HepG2 (cell line): ENCODE measurements around the gene NUCB1. TPM values are rescaled to one million over a fixed set of nuclear protein-coding genes. Genes with fewer than 3 reads are reported as not detected.

Experiments
- ARNT ChIP-seq: fragments of 450-650 bp; IDR thresholded peaks from 2 replicates; pipeline ENCODE4 v1.6.1; 2017
- ELF3 ChIP-seq: IDR thresholded peaks from 2 replicates; pipeline ENCODE4 v1.6.1; 2016; ENCODE audit warnings: missing genetic modification reagents, missing compliant biosample characterization
- ETV6 ChIP-seq: sonication (generic); formaldehyde crosslinking; conservative IDR thresholded peaks from 2 replicates; pipeline ENCODE4 v1.4.0; 2020; ENCODE audit warnings: missing genetic modification reagents
- MAFK ChIP-seq, 2 experiments: IDR thresholded peaks in 1 of 2; conservative IDR thresholded peaks in 1 of 2; 2 replicates each; pipeline ENCODE4 v1.6.1; 2011; ENCODE audit warnings: improper control_type of control experiment in 2 of 2, low read length in 2 of 2
- NCOA5 ChIP-seq: sonication (generic); formaldehyde crosslinking; IDR thresholded peaks from 2 replicates; pipeline ENCODE4 v1.4.0; 2020; ENCODE audit warnings: missing genetic modification reagents
- POLR2AphosphoS5 ChIP-seq: IDR thresholded peaks from 2 replicates; pipeline ENCODE4 v1.6.1; 2012; ENCODE audit warnings: low read depth, low read length
- SP140L ChIP-seq: sonication (generic); formaldehyde crosslinking; IDR thresholded peaks from 2 replicates; pipeline ENCODE4 v1.4.0; 2020; ENCODE audit warnings: missing genetic modification reagents, borderline replicate concordance
- ZNF563 ChIP-seq: sonication (generic); formaldehyde crosslinking; IDR thresholded peaks from 2 replicates; pipeline ENCODE4 v1.8.0; 2022; ENCODE audit warnings: mild to moderate bottlenecking, moderate library complexity, missing genetic modification reagents
- polyA plus RNA-seq, 8 experiments: library from polyadenylated mRNA; depleted of rRNA in 3 of 8; stranded (reverse) in 7 of 8; unstranded in 1 of 8; fragments of >200 nt; fragmentation: Illumina TruSeq in 4 of 8; extraction: Trizol in 4 of 8; gene quantifications; 2 replicates each; pipeline versions ENCODE4 v1.2.1 to v1.2.3, GENCODE V29; 2011 to 2016; ENCODE audit warnings: low read depth in 4 of 8, missing spikeins in 1 of 8, mixed read lengths in 1 of 8; ENCODE audit not compliant: insufficient read depth in 1 of 8
- total RNA-seq, 5 experiments: library from RNA; depleted of rRNA; stranded (reverse); fragments of >200 nt; fragmentation: Illumina TruSeq; extraction: Trizol; gene quantifications; 2 replicates each; pipeline ENCODE4 v1.2.3, GENCODE V29; 2016; ENCODE audit warnings: low read depth in 1 of 5
- TF ChIP-seq, protein P1 (sequence below): sonication (generic); formaldehyde crosslinking; IDR thresholded peaks from 2 replicates; pipeline ENCODE4 v1.4.0; 2020; ENCODE audit warnings: mild to moderate bottlenecking, low read depth, missing genetic modification reagents
- TF ChIP-seq, protein P2 (sequence below): sonication (generic); formaldehyde crosslinking; IDR thresholded peaks from 2 replicates; pipeline ENCODE4 v1.4.0; 2020; ENCODE audit warnings: mild to moderate bottlenecking, missing genetic modification reagents
- TF ChIP-seq, protein P3 (sequence below): sonication (generic); formaldehyde crosslinking; IDR thresholded peaks from 2 replicates; pipeline ENCODE4 v1.5.1; 2020; ENCODE audit warnings: mild to moderate bottlenecking, moderate library complexity, missing genetic modification reagents
- TF ChIP-seq, protein P4 (sequence below): sonication (generic); formaldehyde crosslinking; IDR thresholded peaks from 2 replicates; pipeline ENCODE4 v1.4.0; 2020; ENCODE audit warnings: missing genetic modification reagents
- TF ChIP-seq, protein P5 (sequence below): sonication (generic); formaldehyde crosslinking; IDR thresholded peaks from 2 replicates; pipeline ENCODE4 v1.5.1; 2020; ENCODE audit warnings: missing genetic modification reagents, mild to moderate bottlenecking, borderline replicate concordance
- TF ChIP-seq, protein P6 (sequence below): sonication (generic); formaldehyde crosslinking; IDR thresholded peaks from 2 replicates; pipeline ENCODE4 v1.4.0; 2020; ENCODE audit warnings: low read depth, mild to moderate bottlenecking, missing genetic modification reagents

The NUCB1 gene
- total and polyA plus RNA-seq, 2 of the 13 experiments (the other 11 are each of a cell fraction or from before 2014, with no cell fraction given): 82.3 to 106 TPM

DNA sequence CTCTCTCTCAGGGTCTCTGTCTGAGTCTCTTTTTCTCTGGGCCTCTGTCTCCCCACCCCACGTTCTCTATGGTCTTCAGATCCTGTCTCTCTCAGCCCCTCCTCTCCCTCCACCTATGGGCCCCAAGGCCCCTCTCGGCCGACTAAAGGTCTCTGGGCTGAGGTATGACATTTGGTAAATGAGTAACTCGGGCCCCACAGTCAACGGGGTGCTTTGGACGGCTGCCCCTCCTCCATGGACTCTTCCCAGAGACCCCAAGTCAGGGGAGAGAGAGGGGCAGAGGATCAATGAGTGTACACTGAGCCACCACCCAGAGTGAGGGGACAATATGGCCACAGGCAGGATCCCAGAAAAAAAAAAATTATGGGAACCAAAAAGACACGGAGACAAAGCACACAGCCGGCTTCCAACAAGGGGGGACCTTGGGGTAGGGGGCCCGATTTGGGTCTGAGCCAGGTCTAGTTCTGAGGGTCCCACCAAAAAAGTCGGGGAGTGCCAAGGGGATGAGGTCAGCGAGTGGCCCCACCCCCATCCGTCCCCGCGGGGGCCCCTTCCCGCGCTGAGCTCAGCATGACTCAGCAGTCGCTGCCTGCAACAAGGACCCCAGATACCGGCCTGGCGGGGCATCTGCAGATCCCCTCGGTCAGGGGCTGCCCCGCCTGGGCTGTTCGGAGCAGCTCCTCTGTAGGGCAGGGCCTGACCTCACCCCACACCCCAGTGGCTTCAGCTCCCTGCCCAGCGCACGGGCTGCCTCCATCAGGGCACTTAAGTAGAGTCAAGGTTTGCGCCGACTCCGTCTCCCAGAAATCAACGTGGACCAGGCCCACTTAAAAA is 63.5 kb downstream of the NUCB1 start (continued):
- TF ChIP-seq, protein P1, sequence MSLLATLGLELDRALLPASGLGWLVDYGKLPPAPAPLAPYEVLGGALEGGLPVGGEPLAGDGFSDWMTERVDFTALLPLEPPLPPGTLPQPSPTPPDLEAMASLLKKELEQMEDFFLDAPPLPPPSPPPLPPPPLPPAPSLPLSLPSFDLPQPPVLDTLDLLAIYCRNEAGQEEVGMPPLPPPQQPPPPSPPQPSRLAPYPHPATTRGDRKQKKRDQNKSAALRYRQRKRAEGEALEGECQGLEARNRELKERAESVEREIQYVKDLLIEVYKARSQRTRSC (CRISPR knock-in tag): no peak
- TF ChIP-seq SP140L (CRISPR knock-in tag) (no peak), NCOA5 (CRISPR knock-in tag) (no peak), ETV6 (CRISPR knock-in tag) (no peak), ARNT (no peak), ELF3 (0 out of 2 replicates have a peak, but pooled peaks have one; percentile 4), MAFK (conservative IDR thresholded peaks at IDR 0.05 in 1 of 2, IDR thresholded peaks at IDR 0.05 in 1 of 2; ENCODE audit: low read length in 2 of 2) (peak; percentile 95 to 99), ZNF563 (CRISPR knock-in tag) (no peak), POLR2AphosphoS5 (peak; percentile 83)
- TF ChIP-seq, protein P2, sequence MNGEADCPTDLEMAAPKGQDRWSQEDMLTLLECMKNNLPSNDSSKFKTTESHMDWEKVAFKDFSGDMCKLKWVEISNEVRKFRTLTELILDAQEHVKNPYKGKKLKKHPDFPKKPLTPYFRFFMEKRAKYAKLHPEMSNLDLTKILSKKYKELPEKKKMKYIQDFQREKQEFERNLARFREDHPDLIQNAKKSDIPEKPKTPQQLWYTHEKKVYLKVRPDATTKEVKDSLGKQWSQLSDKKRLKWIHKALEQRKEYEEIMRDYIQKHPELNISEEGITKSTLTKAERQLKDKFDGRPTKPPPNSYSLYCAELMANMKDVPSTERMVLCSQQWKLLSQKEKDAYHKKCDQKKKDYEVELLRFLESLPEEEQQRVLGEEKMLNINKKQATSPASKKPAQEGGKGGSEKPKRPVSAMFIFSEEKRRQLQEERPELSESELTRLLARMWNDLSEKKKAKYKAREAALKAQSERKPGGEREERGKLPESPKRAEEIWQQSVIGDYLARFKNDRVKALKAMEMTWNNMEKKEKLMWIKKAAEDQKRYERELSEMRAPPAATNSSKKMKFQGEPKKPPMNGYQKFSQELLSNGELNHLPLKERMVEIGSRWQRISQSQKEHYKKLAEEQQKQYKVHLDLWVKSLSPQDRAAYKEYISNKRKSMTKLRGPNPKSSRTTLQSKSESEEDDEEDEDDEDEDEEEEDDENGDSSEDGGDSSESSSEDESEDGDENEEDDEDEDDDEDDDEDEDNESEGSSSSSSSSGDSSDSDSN (CRISPR knock-in tag): peak; percentile 73
- TF ChIP-seq, protein P3, sequence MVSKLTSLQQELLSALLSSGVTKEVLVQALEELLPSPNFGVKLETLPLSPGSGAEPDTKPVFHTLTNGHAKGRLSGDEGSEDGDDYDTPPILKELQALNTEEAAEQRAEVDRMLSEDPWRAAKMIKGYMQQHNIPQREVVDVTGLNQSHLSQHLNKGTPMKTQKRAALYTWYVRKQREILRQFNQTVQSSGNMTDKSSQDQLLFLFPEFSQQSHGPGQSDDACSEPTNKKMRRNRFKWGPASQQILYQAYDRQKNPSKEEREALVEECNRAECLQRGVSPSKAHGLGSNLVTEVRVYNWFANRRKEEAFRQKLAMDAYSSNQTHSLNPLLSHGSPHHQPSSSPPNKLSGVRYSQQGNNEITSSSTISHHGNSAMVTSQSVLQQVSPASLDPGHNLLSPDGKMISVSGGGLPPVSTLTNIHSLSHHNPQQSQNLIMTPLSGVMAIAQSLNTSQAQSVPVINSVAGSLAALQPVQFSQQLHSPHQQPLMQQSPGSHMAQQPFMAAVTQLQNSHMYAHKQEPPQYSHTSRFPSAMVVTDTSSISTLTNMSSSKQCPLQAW: peak; percentile 100
- TF ChIP-seq, protein P4, sequence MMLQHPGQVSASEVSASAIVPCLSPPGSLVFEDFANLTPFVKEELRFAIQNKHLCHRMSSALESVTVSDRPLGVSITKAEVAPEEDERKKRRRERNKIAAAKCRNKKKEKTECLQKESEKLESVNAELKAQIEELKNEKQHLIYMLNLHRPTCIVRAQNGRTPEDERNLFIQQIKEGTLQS (CRISPR knock-in tag): peak; percentile 99
- TF ChIP-seq, protein P5, sequence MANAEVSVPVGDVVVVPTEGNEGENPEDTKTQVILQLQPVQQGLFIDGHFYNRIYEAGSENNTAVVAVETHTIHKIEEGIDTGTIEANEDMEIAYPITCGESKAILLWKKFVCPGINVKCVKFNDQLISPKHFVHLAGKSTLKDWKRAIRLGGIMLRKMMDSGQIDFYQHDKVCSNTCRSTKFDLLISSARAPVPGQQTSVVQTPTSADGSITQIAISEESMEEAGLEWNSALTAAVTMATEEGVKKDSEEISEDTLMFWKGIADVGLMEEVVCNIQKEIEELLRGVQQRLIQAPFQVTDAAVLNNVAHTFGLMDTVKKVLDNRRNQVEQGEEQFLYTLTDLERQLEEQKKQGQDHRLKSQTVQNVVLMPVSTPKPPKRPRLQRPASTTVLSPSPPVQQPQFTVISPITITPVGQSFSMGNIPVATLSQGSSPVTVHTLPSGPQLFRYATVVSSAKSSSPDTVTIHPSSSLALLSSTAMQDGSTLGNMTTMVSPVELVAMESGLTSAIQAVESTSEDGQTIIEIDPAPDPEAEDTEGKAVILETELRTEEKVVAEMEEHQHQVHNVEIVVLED: peak; percentile 10; the same call in 1 of the 2 replicates
- TF ChIP-seq, protein P6, sequence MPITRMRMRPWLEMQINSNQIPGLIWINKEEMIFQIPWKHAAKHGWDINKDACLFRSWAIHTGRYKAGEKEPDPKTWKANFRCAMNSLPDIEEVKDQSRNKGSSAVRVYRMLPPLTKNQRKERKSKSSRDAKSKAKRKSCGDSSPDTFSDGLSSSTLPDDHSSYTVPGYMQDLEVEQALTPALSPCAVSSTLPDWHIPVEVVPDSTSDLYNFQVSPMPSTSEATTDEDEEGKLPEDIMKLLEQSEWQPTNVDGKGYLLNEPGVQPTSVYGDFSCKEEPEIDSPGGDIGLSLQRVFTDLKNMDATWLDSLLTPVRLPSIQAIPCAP (CRISPR knock-in tag): no peak
